Immature natural killer cell (primary cell): Measurements from ENCODE around the gene KIAA0513. TPM values are rescaled to one million over a fixed set of nuclear protein-coding genes. Genes with fewer than 3 reads are reported as not detected.

ENCODE experiments used
- DNase-seq, 3 donors: peaks; one replicate each; pipeline ENCODE4 v3.0.0; 2022; ENCODE audit warnings: mixed read lengths in 1 of 3
- H3K27ac Mint-ChIP-seq, 6 donors: one replicate each; pipeline ENCODE4 v1.8.0; 2020; ENCODE audit warnings: mixed read lengths in 6 of 6, mild to moderate bottlenecking in 5 of 6, inconsistent platforms in 4 of 6, moderate library complexity in 3 of 6
- H3K27me3 Mint-ChIP-seq, 3 donors: one replicate each; pipeline ENCODE4 v1.8.0; 2020 to 2021; ENCODE audit warnings: low read depth in 3 of 3, mild to moderate bottlenecking in 3 of 3, mixed read lengths in 3 of 3, moderate library complexity in 3 of 3, inconsistent platforms in 1 of 3
- H3K36me3 Mint-ChIP-seq, 3 donors: one replicate each; pipeline ENCODE4 v1.8.0; 2020; ENCODE audit warnings: mixed read lengths in 3 of 3, inconsistent platforms in 2 of 3, mild to moderate bottlenecking in 2 of 3
- H3K4me1 Mint-ChIP-seq, 2 donors: one replicate each; pipeline ENCODE4 v1.8.0; 2020; ENCODE audit warnings: inconsistent platforms in 2 of 2, mild to moderate bottlenecking in 2 of 2, mixed read lengths in 2 of 2, moderate library complexity in 1 of 2
- H3K4me3 Mint-ChIP-seq, 5 donors: one replicate each; pipeline ENCODE4 v1.8.0; 2020; ENCODE audit warnings: mild to moderate bottlenecking in 5 of 5, mixed read lengths in 5 of 5, inconsistent platforms in 3 of 5, moderate library complexity in 3 of 5
- H3K9me3 Mint-ChIP-seq, 6 donors: one replicate each; pipeline ENCODE4 v1.8.0; 2020; ENCODE audit warnings: mild to moderate bottlenecking in 6 of 6, mixed read lengths in 6 of 6, inconsistent platforms in 4 of 6, moderate library complexity in 3 of 6
- polyA plus RNA-seq, 3 donors: library from polyadenylated mRNA; unstranded; fragments of 300-500 nt; fragmentation: Illumina TruSeq; gene quantifications; one replicate each; pipeline ENCODE4 v1.2.3, GENCODE V29; 2021

KIAA0513 gene
- polyA plus RNA-seq, 3 donors from 2014 or later: 0.11 to 8.7 (median 4.4) TPM

GRCh38 chr16:85078952-85079351 is 51.4 kb downstream of the KIAA0513 start:
- H3K4me3 Mint-ChIP-seq: no peak overlapping the region
- no peaks in the 10 kb centered on the region for H3K9me3 Mint-ChIP-seq
- H3K27ac Mint-ChIP-seq: peak overlapping the region in 1 of 6 donors; percentile 1
- DNase-seq: no peak
- H3K4me1 Mint-ChIP-seq: no peaks in the 10 kb centered on the region
- H3K36me3 Mint-ChIP-seq: peaks cover 19 to 41% (median 33%) of the 10 kb centered on the region in 3 donors
- H3K27me3 Mint-ChIP-seq: peaks cover 0 to 3% (median 0%) of the 10 kb centered on the region in 3 donors

GRCh38 chr16:85079785-85080570 is 52.4 kb downstream of the KIAA0513 start:
- H3K36me3 Mint-ChIP-seq: peaks cover 13 to 34% (median 26%) of the 10 kb centered on the region in 3 donors
- no peak overlapping the region for H3K27ac Mint-ChIP-seq
- H3K4me3 Mint-ChIP-seq: no peak overlapping the region
- no peak for DNase-seq
- no peaks in the 10 kb centered on the region for H3K9me3 Mint-ChIP-seq
- H3K27me3 Mint-ChIP-seq: peaks cover 1 to 3% (median 2%) of the 10 kb centered on the region in 3 donors
- H3K4me1 Mint-ChIP-seq: no peaks in the 10 kb centered on the region

GRCh38 chr16:85081038-85081437 is 53.4 kb downstream of the KIAA0513 start:
- peaks cover 9 to 34% (median 20%) of the 10 kb centered on the region in 3 donors for H3K36me3 Mint-ChIP-seq
- no peaks in the 10 kb centered on the region for H3K9me3 Mint-ChIP-seq
- DNase-seq: no peak
- H3K4me3 Mint-ChIP-seq: no peak overlapping the region
- H3K27ac Mint-ChIP-seq: peak overlapping the region in 1 of 6 donors; percentile 19
- peaks cover 4 to 6% (median 4%) of the 10 kb centered on the region in 3 donors for H3K27me3 Mint-ChIP-seq
- H3K4me1 Mint-ChIP-seq: no peaks in the 10 kb centered on the region

- Mint-ChIP-seq H3K36me3 (peaks cover 9 to 34% (median 20%) of the 10 kb centered on the region in 3 donors), H3K27me3 (peaks cover 4 to 6% (median 4%) of the 10 kb centered on the region in 3 donors), H3K4me3 (no peak overlapping the region), H3K9me3 (no peaks in the 10 kb centered on the region), H3K4me1 (peaks cover 3 to 5% of the 10 kb centered on the region in 2 donors), H3K27ac (no peak overlapping the region)
- no peak for DNase-seq
Observed at GRCh38 chr16:85081765-85082164, 54.2 kb downstream of the KIAA0513 start.

- Mint-ChIP-seq H3K27ac (no peak overlapping the region), H3K4me1 (peaks cover 9 to 10% of the 10 kb centered on the region in 2 donors), H3K9me3 (no peaks in the 10 kb centered on the region), H3K4me3 (no peak overlapping the region), H3K36me3 (peaks cover 9 to 34% (median 20%) of the 10 kb centered on the region in 3 donors), H3K27me3 (peaks cover 4 to 6% (median 4%) of the 10 kb centered on the region in 3 donors)
- DNase-seq: no peak
Observed at GRCh38 chr16:85082173-85083050, 54.8 kb downstream of the KIAA0513 start.

- H3K4me1 Mint-ChIP-seq: peaks cover 9 to 10% of the 10 kb centered on the region in 2 donors
- no peak overlapping the region for H3K27ac Mint-ChIP-seq
- H3K9me3 Mint-ChIP-seq: no peaks in the 10 kb centered on the region
- no peak overlapping the region for H3K4me3 Mint-ChIP-seq
- H3K36me3 Mint-ChIP-seq: peaks cover 5 to 31% (median 18%) of the 10 kb centered on the region in 3 donors
- DNase-seq: no peak
- H3K27me3 Mint-ChIP-seq: peaks cover 4 to 6% (median 4%) of the 10 kb centered on the region in 3 donors
Observed at GRCh38 chr16:85083051-85083639, 55.5 kb downstream of the KIAA0513 start.

- Mint-ChIP-seq H3K4me1 (peaks cover 9 to 11% of the 10 kb centered on the region in 2 donors), H3K36me3 (peaks cover 3 to 21% (median 3%) of the 10 kb centered on the region in 3 donors), H3K4me3 (no peak overlapping the region), H3K27me3 (peaks cover 4 to 6% (median 6%) of the 10 kb centered on the region in 3 donors), H3K27ac (peak overlapping the region in 1 of 6 donors; percentile 62), H3K9me3 (no peaks in the 10 kb centered on the region)
- DNase-seq: no peak
Observed at GRCh38 chr16:85084841-85085510, 57.4 kb downstream of the KIAA0513 start.

- H3K36me3 Mint-ChIP-seq: peaks cover 3 to 18% (median 3%) of the 10 kb centered on the region in 3 donors
- no peak overlapping the region for H3K4me3 Mint-ChIP-seq
- peaks cover 14 to 15% of the 10 kb centered on the region in 2 donors for H3K4me1 Mint-ChIP-seq
- no peaks in the 10 kb centered on the region for H3K9me3 Mint-ChIP-seq
- H3K27me3 Mint-ChIP-seq: peaks cover 4 to 6% (median 6%) of the 10 kb centered on the region in 3 donors
- DNase-seq: no peak
- no peak overlapping the region for H3K27ac Mint-ChIP-seq
Observed at GRCh38 chr16:85085721-85086120, 58.1 kb downstream of the KIAA0513 start.

GRCh38 chr16:85086347-85087291 is 59.0 kb downstream of the KIAA0513 start:
- H3K9me3 Mint-ChIP-seq: no peaks in the 10 kb centered on the region
- peaks cover 22% of the 10 kb centered on the region in 2 donors for H3K4me1 Mint-ChIP-seq
- H3K36me3 Mint-ChIP-seq: peaks cover 0 to 16% (median 3%) of the 10 kb centered on the region in 3 donors
- peak overlapping the region in 3 of 6 donors; percentile 40 to 49 (median 45) for H3K27ac Mint-ChIP-seq
- DNase-seq: peak; percentile 71 to 77 (median 75)
- no peak overlapping the region for H3K4me3 Mint-ChIP-seq
- peaks cover 3 to 6% (median 4%) of the 10 kb centered on the region in 3 donors for H3K27me3 Mint-ChIP-seq

- Mint-ChIP-seq H3K4me3 (no peak overlapping the region), H3K4me1 (peaks cover 22% of the 10 kb centered on the region in 2 donors), H3K27me3 (peaks cover 3 to 6% (median 4%) of the 10 kb centered on the region in 3 donors), H3K36me3 (peaks cover 0 to 11% (median 3%) of the 10 kb centered on the region in 3 donors), H3K9me3 (no peaks in the 10 kb centered on the region), H3K27ac (peak overlapping the region in 1 of 6 donors; percentile 35)
- no peak for DNase-seq
Observed at GRCh38 chr16:85087899-85088569, 60.4 kb downstream of the KIAA0513 start.

- no peak overlapping the region for H3K27ac Mint-ChIP-seq
Observed at GRCh38 chr16:85088570-85089199, 61.1 kb downstream of the KIAA0513 start.

More at GRCh38 chr16:85088570-85089199, 61.1 kb downstream of the KIAA0513 start:
- H3K4me1 Mint-ChIP-seq: peaks cover 22% of the 10 kb centered on the region in 2 donors
- no peak overlapping the region for H3K4me3 Mint-ChIP-seq
- H3K36me3 Mint-ChIP-seq: peaks cover 0 to 6% (median 0%) of the 10 kb centered on the region in 3 donors
- H3K9me3 Mint-ChIP-seq: no peaks in the 10 kb centered on the region
- no peak for DNase-seq
- H3K27me3 Mint-ChIP-seq: peaks cover 3 to 6% (median 4%) of the 10 kb centered on the region in 3 donors
